K562 (cell line): Measurements from ENCODE around the gene PRDM1. TPM values are rescaled to one million over a fixed set of nuclear protein-coding genes. Genes with fewer than 3 reads are reported as not detected.

Experiments used
- DNMT1 ChIP-seq: fragments of 450-650 bp; IDR thresholded peaks from 2 replicates; pipeline ENCODE4 v1.6.1; 2016; ENCODE audit warnings: antibody characterized with exemption, mild to moderate bottlenecking
- JUNB ChIP-seq: fragments of 450-650 bp; formaldehyde crosslinking; conservative IDR thresholded peaks from 2 replicates; pipeline ENCODE4 v1.4.0; 2020; ENCODE audit warnings: mild to moderate bottlenecking
- POLR2AphosphoS2 ChIP-seq: IDR thresholded peaks from 2 replicates; pipeline ENCODE4 v1.6.1; 2012; ENCODE audit warnings: low read length, improper control_type of control experiment
- PPARD ChIP-seq: fragments of 250-450 bp; sonication (Bioruptor Pico); IDR thresholded peaks from 2 replicates; pipeline ENCODE4 v1.8.0; 2022; ENCODE audit warnings: inconsistent platforms, mild to moderate bottlenecking, moderate library complexity
- RBM34 ChIP-seq: fragments of 200-400 bp; formaldehyde crosslinking; IDR thresholded peaks from 2 replicates; pipeline ENCODE4 v1.6.1; 2018; ENCODE audit warnings: low read length, borderline replicate concordance; ENCODE audit not compliant: insufficient read depth
- SIN3A ChIP-seq, 2 experiments: fragments of 150-350 bp in 1 of 2; IDR thresholded peaks; 2 replicates each; pipeline ENCODE4 v1.6.1; 2011 to 2016; ENCODE audit warnings: borderline replicate concordance in 2 of 2, low read depth in 2 of 2, low read length in 2 of 2, mild to moderate bottlenecking in 2 of 2, moderate library complexity in 2 of 2; ENCODE audit not compliant: control insufficient read depth in 1 of 2
- SMAD3 ChIP-seq: fragments of 450-650 bp; formaldehyde crosslinking; conservative IDR thresholded peaks from 2 replicates; pipeline ENCODE4 v1.4.0; 2020; ENCODE audit warnings: mild to moderate bottlenecking
- TRIM24 ChIP-seq, 2 experiments: fragments of 450-650 bp; IDR thresholded peaks; 2 replicates each; pipeline ENCODE4 v1.6.1; 2016
- polyA plus RNA-seq, 8 experiments: library from polyadenylated mRNA; depleted of rRNA in 4 of 8; stranded (reverse) in 5 of 8; unstranded in 3 of 8; fragments of >200 nt; fragmentation: Nextera tagmentation in 2 of 8; fragmentation: Illumina TruSeq in 1 of 8; extraction: Ambion mirVana in 2 of 8; extraction: Trizol in 1 of 8; gene quantifications; 2 replicates each; pipeline versions ENCODE4 v1.2.1 to v1.2.3, GENCODE V29; 2011 to 2014; ENCODE audit warnings: inconsistent platforms in 1 of 8, missing spikeins in 1 of 8
- total RNA-seq, 7 experiments: library from RNA; depleted of rRNA in 6 of 7; stranded (reverse); fragments of >200 nt in 6 of 7; fragmentation: Illumina TruSeq in 2 of 7; extraction: Trizol in 2 of 7; gene quantifications; 2 replicates each; pipeline versions ENCODE4 v1.2.1 to v1.2.3, GENCODE V29; 2011 to 2021; ENCODE audit warnings: low replicate concordance in 1 of 7
- TF ChIP-seq, protein P1 (sequence below): fragments of 250-450 bp; sonication (Bioruptor Pico); IDR thresholded peaks from 2 replicates; pipeline ENCODE4 v1.4.0; 2020
- TF ChIP-seq, protein P2 (sequence below): sonication (generic); formaldehyde crosslinking; IDR thresholded peaks from 2 replicates; pipeline ENCODE4 v1.5.0; 2020; ENCODE audit warnings: missing genetic modification reagents
- TF ChIP-seq, protein P3 (sequence below): sonication (generic); formaldehyde crosslinking; IDR thresholded peaks from 2 replicates; pipeline ENCODE4 v1.8.1; 2023; ENCODE audit warnings: mild to moderate bottlenecking, missing genetic modification reagents
- TF ChIP-seq, protein P4 (sequence below): fragments of 250-450 bp; sonication (Bioruptor Pico); IDR thresholded peaks from 2 replicates; pipeline ENCODE4 v1.4.0; 2020; ENCODE audit warnings: mild to moderate bottlenecking, moderate library complexity, borderline replicate concordance
- TF ChIP-seq, protein P5 (sequence below): fragments of 200-800 bp; sonication (Bioruptor generic); IDR thresholded peaks from 2 replicates; pipeline ENCODE4 v1.6.1; 2017; ENCODE audit warnings: missing genetic modification characterization, missing compliant biosample characterization

Gene PRDM1
- total and polyA plus RNA-seq, 9 of the 15 experiments (the other 6 are each of a cell fraction or from before 2014, with no cell fraction given) = 0.09 to 0.89 (median 0.27) TPM

DNA sequence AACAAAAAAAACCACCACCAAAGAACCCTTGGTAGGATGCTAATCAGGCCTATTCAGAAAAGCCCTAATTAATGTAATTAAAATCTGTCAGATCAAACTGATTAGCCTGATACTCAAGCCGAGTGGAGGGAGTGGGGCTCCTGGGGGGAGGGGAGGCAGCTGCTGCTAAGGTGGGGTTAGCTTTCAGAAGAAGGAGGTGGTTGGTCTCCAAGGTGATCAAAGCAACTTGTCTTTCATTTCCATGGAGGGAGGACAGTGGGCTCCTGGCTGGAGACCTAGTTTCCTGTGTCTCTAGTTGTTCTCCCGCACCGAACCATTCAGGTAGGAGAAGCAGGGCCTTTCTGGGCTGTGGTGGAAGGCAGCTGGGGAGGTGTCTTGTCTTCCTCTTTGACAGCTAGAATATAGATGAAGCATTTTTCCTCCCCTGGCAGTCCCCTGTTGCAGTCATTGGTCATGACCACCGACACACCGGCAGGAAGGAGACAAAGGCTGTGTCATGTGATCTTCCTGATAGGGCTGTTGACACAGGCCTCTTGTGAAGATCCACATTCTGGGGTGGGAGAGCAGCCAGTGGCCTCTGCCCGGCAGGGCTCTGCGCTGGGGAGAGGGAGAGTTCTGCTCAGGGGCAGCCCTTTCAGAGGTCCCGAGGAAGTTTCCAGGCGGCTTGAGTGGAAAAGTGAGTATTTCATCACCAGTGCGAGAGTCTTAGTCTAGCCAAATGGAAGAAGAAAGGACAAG lies 39.9 kb upstream of the PRDM1 start (continued):
- 0 out of 4 replicates have a peak, but pooled peaks of 1 of the 2 experiments have one; percentile 8 for TF ChIP-seq TRIM24 (IDR thresholded peaks at IDR 0.05)
- no peak for TF ChIP-seq POLR2AphosphoS2
- TF ChIP-seq, protein P1, sequence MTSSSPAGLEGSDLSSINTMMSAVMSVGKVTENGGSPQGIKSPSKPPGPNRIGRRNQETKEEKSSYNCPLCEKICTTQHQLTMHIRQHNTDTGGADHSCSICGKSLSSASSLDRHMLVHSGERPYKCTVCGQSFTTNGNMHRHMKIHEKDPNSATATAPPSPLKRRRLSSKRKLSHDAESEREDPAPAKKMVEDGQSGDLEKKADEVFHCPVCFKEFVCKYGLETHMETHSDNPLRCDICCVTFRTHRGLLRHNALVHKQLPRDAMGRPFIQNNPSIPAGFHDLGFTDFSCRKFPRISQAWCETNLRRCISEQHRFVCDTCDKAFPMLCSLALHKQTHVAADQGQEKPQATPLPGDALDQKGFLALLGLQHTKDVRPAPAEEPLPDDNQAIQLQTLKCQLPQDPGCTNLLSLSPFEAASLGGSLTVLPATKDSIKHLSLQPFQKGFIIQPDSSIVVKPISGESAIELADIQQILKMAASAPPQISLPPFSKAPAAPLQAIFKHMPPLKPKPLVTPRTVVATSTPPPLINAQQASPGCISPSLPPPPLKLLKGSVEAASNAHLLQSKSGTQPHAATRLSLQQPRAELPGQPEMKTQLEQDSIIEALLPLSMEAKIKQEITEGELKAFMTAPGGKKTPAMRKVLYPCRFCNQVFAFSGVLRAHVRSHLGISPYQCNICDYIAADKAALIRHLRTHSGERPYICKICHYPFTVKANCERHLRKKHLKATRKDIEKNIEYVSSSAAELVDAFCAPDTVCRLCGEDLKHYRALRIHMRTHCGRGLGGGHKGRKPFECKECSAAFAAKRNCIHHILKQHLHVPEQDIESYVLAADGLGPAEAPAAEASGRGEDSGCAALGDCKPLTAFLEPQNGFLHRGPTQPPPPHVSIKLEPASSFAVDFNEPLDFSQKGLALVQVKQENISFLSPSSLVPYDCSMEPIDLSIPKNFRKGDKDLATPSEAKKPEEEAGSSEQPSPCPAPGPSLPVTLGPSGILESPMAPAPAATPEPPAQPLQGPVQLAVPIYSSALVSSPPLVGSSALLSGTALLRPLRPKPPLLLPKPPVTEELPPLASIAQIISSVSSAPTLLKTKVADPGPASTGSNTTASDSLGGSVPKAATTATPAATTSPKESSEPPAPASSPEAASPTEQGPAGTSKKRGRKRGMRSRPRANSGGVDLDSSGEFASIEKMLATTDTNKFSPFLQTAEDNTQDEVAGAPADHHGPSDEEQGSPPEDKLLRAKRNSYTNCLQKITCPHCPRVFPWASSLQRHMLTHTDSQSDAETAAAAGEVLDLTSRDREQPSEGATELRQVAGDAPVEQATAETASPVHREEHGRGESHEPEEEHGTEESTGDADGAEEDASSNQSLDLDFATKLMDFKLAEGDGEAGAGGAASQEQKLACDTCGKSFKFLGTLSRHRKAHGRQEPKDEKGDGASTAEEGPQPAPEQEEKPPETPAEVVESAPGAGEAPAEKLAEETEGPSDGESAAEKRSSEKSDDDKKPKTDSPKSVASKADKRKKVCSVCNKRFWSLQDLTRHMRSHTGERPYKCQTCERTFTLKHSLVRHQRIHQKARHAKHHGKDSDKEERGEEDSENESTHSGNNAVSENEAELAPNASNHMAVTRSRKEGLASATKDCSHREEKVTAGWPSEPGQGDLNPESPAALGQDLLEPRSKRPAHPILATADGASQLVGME = 0 out of 2 replicates have a peak, but pooled peaks have one; percentile 60
- no peak for TF ChIP-seq SIN3A (IDR thresholded peaks at IDR 0.05; ENCODE audit: borderline replicate concordance in 2 of 2, control insufficient read depth in 1 of 2, low read depth in 2 of 2, low read length in 2 of 2)
- TF ChIP-seq JUNB (CRISPR knock-in tag) = no peak
- TF ChIP-seq, protein P2, sequence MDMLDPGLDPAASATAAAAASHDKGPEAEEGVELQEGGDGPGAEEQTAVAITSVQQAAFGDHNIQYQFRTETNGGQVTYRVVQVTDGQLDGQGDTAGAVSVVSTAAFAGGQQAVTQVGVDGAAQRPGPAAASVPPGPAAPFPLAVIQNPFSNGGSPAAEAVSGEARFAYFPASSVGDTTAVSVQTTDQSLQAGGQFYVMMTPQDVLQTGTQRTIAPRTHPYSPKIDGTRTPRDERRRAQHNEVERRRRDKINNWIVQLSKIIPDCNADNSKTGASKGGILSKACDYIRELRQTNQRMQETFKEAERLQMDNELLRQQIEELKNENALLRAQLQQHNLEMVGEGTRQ (CRISPR knock-in tag) = peak; percentile 76
- 0 out of 2 replicates have a peak, but pooled peaks have one; percentile 39 for TF ChIP-seq SMAD3
- no peak for TF ChIP-seq RBM34
- TF ChIP-seq, protein P3, sequence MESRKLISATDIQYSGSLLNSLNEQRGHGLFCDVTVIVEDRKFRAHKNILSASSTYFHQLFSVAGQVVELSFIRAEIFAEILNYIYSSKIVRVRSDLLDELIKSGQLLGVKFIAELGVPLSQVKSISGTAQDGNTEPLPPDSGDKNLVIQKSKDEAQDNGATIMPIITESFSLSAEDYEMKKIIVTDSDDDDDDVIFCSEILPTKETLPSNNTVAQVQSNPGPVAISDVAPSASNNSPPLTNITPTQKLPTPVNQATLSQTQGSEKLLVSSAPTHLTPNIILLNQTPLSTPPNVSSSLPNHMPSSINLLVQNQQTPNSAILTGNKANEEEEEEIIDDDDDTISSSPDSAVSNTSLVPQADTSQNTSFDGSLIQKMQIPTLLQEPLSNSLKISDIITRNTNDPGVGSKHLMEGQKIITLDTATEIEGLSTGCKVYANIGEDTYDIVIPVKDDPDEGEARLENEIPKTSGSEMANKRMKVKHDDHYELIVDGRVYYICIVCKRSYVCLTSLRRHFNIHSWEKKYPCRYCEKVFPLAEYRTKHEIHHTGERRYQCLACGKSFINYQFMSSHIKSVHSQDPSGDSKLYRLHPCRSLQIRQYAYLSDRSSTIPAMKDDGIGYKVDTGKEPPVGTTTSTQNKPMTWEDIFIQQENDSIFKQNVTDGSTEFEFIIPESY (CRISPR knock-in tag) = no peak
- no peak for TF ChIP-seq DNMT1
- no peak for TF ChIP-seq PPARD (CRISPR knock-in tag)
- TF ChIP-seq, protein P4, sequence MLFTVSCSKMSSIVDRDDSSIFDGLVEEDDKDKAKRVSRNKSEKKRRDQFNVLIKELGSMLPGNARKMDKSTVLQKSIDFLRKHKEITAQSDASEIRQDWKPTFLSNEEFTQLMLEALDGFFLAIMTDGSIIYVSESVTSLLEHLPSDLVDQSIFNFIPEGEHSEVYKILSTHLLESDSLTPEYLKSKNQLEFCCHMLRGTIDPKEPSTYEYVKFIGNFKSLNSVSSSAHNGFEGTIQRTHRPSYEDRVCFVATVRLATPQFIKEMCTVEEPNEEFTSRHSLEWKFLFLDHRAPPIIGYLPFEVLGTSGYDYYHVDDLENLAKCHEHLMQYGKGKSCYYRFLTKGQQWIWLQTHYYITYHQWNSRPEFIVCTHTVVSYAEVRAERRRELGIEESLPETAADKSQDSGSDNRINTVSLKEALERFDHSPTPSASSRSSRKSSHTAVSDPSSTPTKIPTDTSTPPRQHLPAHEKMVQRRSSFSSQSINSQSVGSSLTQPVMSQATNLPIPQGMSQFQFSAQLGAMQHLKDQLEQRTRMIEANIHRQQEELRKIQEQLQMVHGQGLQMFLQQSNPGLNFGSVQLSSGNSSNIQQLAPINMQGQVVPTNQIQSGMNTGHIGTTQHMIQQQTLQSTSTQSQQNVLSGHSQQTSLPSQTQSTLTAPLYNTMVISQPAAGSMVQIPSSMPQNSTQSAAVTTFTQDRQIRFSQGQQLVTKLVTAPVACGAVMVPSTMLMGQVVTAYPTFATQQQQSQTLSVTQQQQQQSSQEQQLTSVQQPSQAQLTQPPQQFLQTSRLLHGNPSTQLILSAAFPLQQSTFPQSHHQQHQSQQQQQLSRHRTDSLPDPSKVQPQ (CRISPR knock-in tag) = no peak
- TF ChIP-seq, protein P5, sequence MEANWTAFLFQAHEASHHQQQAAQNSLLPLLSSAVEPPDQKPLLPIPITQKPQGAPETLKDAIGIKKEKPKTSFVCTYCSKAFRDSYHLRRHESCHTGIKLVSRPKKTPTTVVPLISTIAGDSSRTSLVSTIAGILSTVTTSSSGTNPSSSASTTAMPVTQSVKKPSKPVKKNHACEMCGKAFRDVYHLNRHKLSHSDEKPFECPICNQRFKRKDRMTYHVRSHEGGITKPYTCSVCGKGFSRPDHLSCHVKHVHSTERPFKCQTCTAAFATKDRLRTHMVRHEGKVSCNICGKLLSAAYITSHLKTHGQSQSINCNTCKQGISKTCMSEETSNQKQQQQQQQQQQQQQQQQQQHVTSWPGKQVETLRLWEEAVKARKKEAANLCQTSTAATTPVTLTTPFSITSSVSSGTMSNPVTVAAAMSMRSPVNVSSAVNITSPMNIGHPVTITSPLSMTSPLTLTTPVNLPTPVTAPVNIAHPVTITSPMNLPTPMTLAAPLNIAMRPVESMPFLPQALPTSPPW (CRISPR knock-in tag) = no peak
